Gastroesophageal sphincter (tissue), 3 donors: Measurements from ENCODE around the gene PLGRKT.

Experiments
- CTCF ChIP-seq, 4 experiments: fragments of 200-600 bp in 2 of 4; fragments of 450-650 bp in 2 of 4; sonication (generic) in 1 of 4; IDR thresholded peaks; one replicate each; pipeline ENCODE4 v1.5.1; 2017 to 2019; ENCODE audit warnings: antibody characterized with exemption in 4 of 4, mild to moderate bottlenecking in 2 of 4, moderate library complexity in 2 of 4
- EP300 ChIP-seq: sonication (generic); formaldehyde crosslinking; IDR thresholded peaks from one replicate; pipeline ENCODE4 v1.6.1; 2017; ENCODE audit warnings: antibody characterized with exemption, mild to moderate bottlenecking
- POLR2A ChIP-seq, 2 donors: fragments of 450-650 bp; IDR thresholded peaks; one replicate each; pipeline ENCODE4 v1.6.1; 2017; ENCODE audit warnings: antibody characterized with exemption in 2 of 2, mild to moderate bottlenecking in 2 of 2, moderate library complexity in 1 of 2
- POLR2AphosphoS5 ChIP-seq: sonication (generic); formaldehyde crosslinking; IDR thresholded peaks from one replicate; pipeline ENCODE4 v1.6.1; 2017; ENCODE audit warnings: antibody characterized with exemption

- no peak for TF ChIP-seq POLR2AphosphoS5
- no peak for TF ChIP-seq CTCF (IDR thresholded peaks at IDR 0.05)
- TF ChIP-seq EP300: no peak
- no peak for TF ChIP-seq POLR2A (IDR thresholded peaks at IDR 0.05)
Measured at GRCh38 chr9:5422276-5422675, 15.4 kb downstream of the PLGRKT start.
